VCaP (cell line): ENCODE data around the gene KRTAP21-3.

Source experiments
- H3K27ac ChIP-seq: fragments of 450-650 bp; 2 replicates; pipeline ENCODE4 v1.5.1; 2017
- CTCF ChIP-seq: fragments of 450-650 bp; conservative IDR thresholded peaks from 2 replicates; pipeline ENCODE4 v1.5.1; 2017; ENCODE audit warnings: mild to moderate bottlenecking, moderate library complexity

Gene KRTAP21-3

DNA sequence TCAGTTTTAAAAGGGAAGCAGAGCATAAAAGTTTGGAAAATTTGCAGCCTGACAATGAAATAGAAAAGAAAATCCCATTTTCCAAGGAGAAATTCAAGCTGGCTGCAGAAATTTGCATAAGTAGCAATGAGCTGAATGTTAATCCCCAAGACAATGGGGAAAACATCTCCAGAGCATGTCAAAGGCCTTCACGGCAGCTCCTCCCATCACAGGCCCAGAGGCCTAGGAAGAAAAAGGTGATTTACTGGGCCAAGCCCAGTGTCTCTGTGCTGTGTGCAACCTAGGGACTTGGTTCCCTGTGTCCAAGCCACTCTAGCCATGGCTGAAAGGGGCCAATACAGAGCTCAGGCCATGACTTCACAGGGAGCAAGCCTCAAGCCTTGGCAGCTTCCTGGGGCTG, 49.8 kb downstream of the KRTAP21-3 start:
- TF ChIP-seq CTCF, result no peak
- no peak overlapping the region for H3K27ac ChIP-seq
